ENCODE measurements around the gene DIP2B. TPM values are rescaled to one million over a fixed set of nuclear protein-coding genes. Genes with fewer than 3 reads are reported as not detected.
A peak's percentile ranks its signal among the peaks of the same experiment; 100 is the strongest.

Gene DIP2B
- total RNA-seq, 1 experiment from 2014 or later: 30.2 TPM

- Histone ChIP-seq H3K36me3 (ENCODE audit: control insufficient read depth, insufficient read depth, low read length) (peaks cover 33% of the 10 kb centered on the region), H3K4me3 (ENCODE audit: low read depth in 2 of 2, low read length in 2 of 2) (no peak overlapping the region), H3K4me1 (ENCODE audit: control insufficient read depth, insufficient read depth, low read length) (no peaks in the 10 kb centered on the region), H3K27me3 (ENCODE audit: control insufficient read depth, insufficient read depth, low read length) (no peaks in the 10 kb centered on the region), H3K9me3 (ENCODE audit: control insufficient read depth, insufficient read depth, low read depth, low read length) (no peaks in the 10 kb centered on the region), H3K27ac (ENCODE audit: low read length) (no peak overlapping the region)
- TF ChIP-seq REST (IDR thresholded peaks at IDR 0.05; ENCODE audit: insufficient read depth in 1 of 2, low read depth in 2 of 2, low read length in 1 of 2) (no peak), CTCF (IDR thresholded peaks at IDR 0.05) (no peak), TCF7L2 (IDR thresholded peaks at IDR 0.05; ENCODE audit: low read depth, low read length) (no peak), SIN3A (IDR thresholded peaks at IDR 0.05; ENCODE audit: borderline replicate concordance, insufficient read depth, low read depth, low read length) (no peak), POLR2AphosphoS5 (IDR thresholded peaks at IDR 0.05; ENCODE audit: low read depth, low read length) (no peak)
- BruUV-seq (replicated peaks): TSS peak; percentile 41
- ChIA-PET POLR2A (interaction anchor here (0.7 kb wide), 1 partner anchor 26 kb away, joined by 3 read pairs; no protein-coding TSS in a partner anchor), CTCF (no interaction called here)
- DNase-seq (ENCODE audit: low read depth, low spot score) (no peak), ATAC-seq (no peak)
- intact Hi-C loops (cut with micrococcal nuclease; ENCODE audit: unreplicated experiment) (no loop called here), in situ Hi-C loops (cut with HindIII; ENCODE audit: low pct_unique_long_range_greater_than_20kb, low sequenced_read_pairs) (no loop called here)
These were observed 27.4 kb upstream of the DIP2B start for GRCh38 chr12:50477241-50477832.

DNA sequence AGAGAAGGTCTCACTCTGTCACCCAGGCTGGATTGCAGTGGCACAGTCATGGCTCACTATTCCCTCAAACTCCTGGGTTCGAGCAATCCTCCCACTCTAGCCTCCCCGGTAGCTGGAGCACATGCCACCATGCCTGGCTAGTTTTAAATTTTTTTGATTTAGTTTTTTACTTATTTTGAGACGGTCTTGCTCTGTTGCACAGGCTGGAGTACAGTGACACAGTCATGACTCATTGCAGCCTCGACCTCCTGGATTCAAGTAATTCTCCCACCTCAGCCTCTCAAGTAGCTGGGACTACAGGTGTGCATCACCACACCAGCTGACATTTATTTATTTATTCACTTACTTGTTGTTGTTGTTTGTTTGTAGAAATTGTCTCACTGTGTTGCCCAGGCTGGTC, 22.2 kb upstream of the DIP2B start:
- no peaks in the 10 kb centered on the region for H3K27me3 ChIP-seq (ENCODE audit: control insufficient read depth, insufficient read depth, low read length)
- no peak overlapping the region for H3K27ac ChIP-seq (ENCODE audit: low read length)
- in situ Hi-C loops (cut with HindIII; ENCODE audit: low pct_unique_long_range_greater_than_20kb, low sequenced_read_pairs): no loop called here
- no peaks in the 10 kb centered on the region for H3K9me3 ChIP-seq (ENCODE audit: control insufficient read depth, insufficient read depth, low read depth, low read length)
- DNase-seq (ENCODE audit: low read depth, low spot score) (no peak), ATAC-seq (no peak)
- CTCF ChIA-PET: no interaction called here
- no peak overlapping the region for H3K4me3 ChIP-seq (ENCODE audit: low read depth in 2 of 2, low read length in 2 of 2)
- TF ChIP-seq SIN3A (IDR thresholded peaks at IDR 0.05; ENCODE audit: borderline replicate concordance, insufficient read depth, low read depth, low read length): no peak
- intact Hi-C loops (cut with micrococcal nuclease; ENCODE audit: unreplicated experiment): no loop called here
- no peaks in the 10 kb centered on the region for H3K4me1 ChIP-seq (ENCODE audit: control insufficient read depth, insufficient read depth, low read length)
- BruUV-seq (replicated peaks): no TSS peak
- peaks cover 4% of the 10 kb centered on the region; the same call in 1 of the 2 replicates for H3K36me3 ChIP-seq (ENCODE audit: control insufficient read depth, insufficient read depth, low read length)
- POLR2A ChIA-PET: no interaction called here

- BruUV-seq (replicated peaks): no TSS peak
- Histone ChIP-seq H3K36me3 (ENCODE audit: control insufficient read depth, insufficient read depth, low read length) (no peaks in the 10 kb centered on the region; the same call in 1 of the 2 replicates), H3K4me3 (ENCODE audit: low read depth in 2 of 2, low read length in 2 of 2) (no peak overlapping the region), H3K27ac (ENCODE audit: low read length) (no peak overlapping the region), H3K4me1 (ENCODE audit: control insufficient read depth, insufficient read depth, low read length) (no peaks in the 10 kb centered on the region), H3K27me3 (ENCODE audit: control insufficient read depth, insufficient read depth, low read length) (no peaks in the 10 kb centered on the region), H3K9me3 (ENCODE audit: control insufficient read depth, insufficient read depth, low read depth, low read length) (no peaks in the 10 kb centered on the region)
- DNase-seq (ENCODE audit: low read depth, low spot score): no peak
- ATAC-seq: peak; percentile 41; the same call in 1 of the 2 replicates
- POLR2A ChIA-PET: interaction anchor here (0.7 kb wide), 1 partner anchor 688 kb away, joined by 4 read pairs; no protein-coding TSS in a partner anchor
- intact Hi-C loops (cut with micrococcal nuclease; ENCODE audit: unreplicated experiment) (no loop called here), in situ Hi-C loops (cut with HindIII; ENCODE audit: low pct_unique_long_range_greater_than_20kb, low sequenced_read_pairs) (no loop called here)
- no peak for TF ChIP-seq CTCF (IDR thresholded peaks at IDR 0.05)
- TF ChIP-seq SIN3A (IDR thresholded peaks at IDR 0.05; ENCODE audit: borderline replicate concordance, insufficient read depth, low read depth, low read length): no peak
- no peak for TF ChIP-seq REST (IDR thresholded peaks at IDR 0.05; ENCODE audit: insufficient read depth in 1 of 2, low read depth in 2 of 2, low read length in 1 of 2)
- TF ChIP-seq POLR2AphosphoS5 (IDR thresholded peaks at IDR 0.05; ENCODE audit: low read depth, low read length): no peak; the same call in 1 of the 2 replicates
- no peak for TF ChIP-seq TCF7L2 (IDR thresholded peaks at IDR 0.05; ENCODE audit: low read depth, low read length)
- CTCF ChIA-PET: interaction anchor here (0.8 kb wide), 1 partner anchor 21 kb away, joined by 6 read pairs; no protein-coding TSS in a partner anchor
These were observed 21.3 kb upstream of the DIP2B start for GRCh38 chr12:50483488-50483887.

All from Panc1 (cell line).